H9 (cell line): Measurements from ENCODE around the gene IDNK. TPM values are rescaled to one million over a fixed set of nuclear protein-coding genes. Genes with fewer than 3 reads are reported as not detected.

ENCODE experiments used
- DNase-seq: peaks from one replicate; pipeline ENCODE4 v3.0.0-alpha.2; 2017
- H2AFZ ChIP-seq: one replicate; pipeline ENCODE4 v1.6.1; 2013; ENCODE audit warnings: mild to moderate bottlenecking, low read length, control low read depth, moderate library complexity
- H2AK5ac ChIP-seq: 2 replicates; pipeline ENCODE4 v1.6.1; 2013; ENCODE audit warnings: low read length, control low read depth, mixed read lengths; ENCODE audit not compliant: insufficient read length
- H2BK120ac ChIP-seq: one replicate; pipeline ENCODE4 v1.6.1; 2013; ENCODE audit warnings: low read depth, mild to moderate bottlenecking, low read length, control low read depth, inconsistent platforms; ENCODE audit not compliant: poor library complexity, severe bottlenecking
- H2BK12ac ChIP-seq: 2 replicates; pipeline ENCODE4 v1.6.1; 2013; ENCODE audit warnings: low read length, control low read depth, mixed read lengths, low read depth; ENCODE audit not compliant: insufficient read length
- H2BK15ac ChIP-seq: 2 replicates; pipeline ENCODE4 v1.6.1; 2013; ENCODE audit warnings: low read depth, low read length, control low read depth
- H2BK20ac ChIP-seq: one replicate; pipeline ENCODE4 v1.6.1; 2013; ENCODE audit warnings: low read depth, mild to moderate bottlenecking, low read length, control low read depth, inconsistent platforms; ENCODE audit not compliant: poor library complexity, severe bottlenecking
- H2BK5ac ChIP-seq: 2 replicates; pipeline ENCODE4 v1.6.1; 2013; ENCODE audit warnings: low read length, control low read depth, mixed read lengths; ENCODE audit not compliant: insufficient read length
- H3K14ac ChIP-seq: 2 replicates; pipeline ENCODE4 v1.6.1; 2013; ENCODE audit warnings: low read length, control low read depth; ENCODE audit not compliant: insufficient read depth
- H3K18ac ChIP-seq: 2 replicates; pipeline ENCODE4 v1.6.1; 2013; ENCODE audit warnings: low read depth, mild to moderate bottlenecking, mixed read lengths, low read length, control low read depth; ENCODE audit not compliant: insufficient read length
- H3K23ac ChIP-seq: 2 replicates; pipeline ENCODE4 v1.6.1; 2013; ENCODE audit warnings: low read length, control low read depth, mixed read lengths, low read depth; ENCODE audit not compliant: insufficient read length
- H3K23me2 ChIP-seq: 2 replicates; pipeline ENCODE4 v1.6.1; 2013; ENCODE audit warnings: low read depth, mild to moderate bottlenecking, mixed read lengths, low read length, control low read depth; ENCODE audit not compliant: insufficient read length, poor library complexity, severe bottlenecking
- H3K27ac ChIP-seq: 2 replicates; pipeline ENCODE4 v1.5.1; 2013; ENCODE audit warnings: low read length, control low read depth, mixed read lengths, low read depth; ENCODE audit not compliant: insufficient read length
- H3K27me3 ChIP-seq: 2 replicates; pipeline ENCODE4 v1.6.1; 2013; ENCODE audit warnings: low read length, control low read depth, inconsistent platforms; ENCODE audit not compliant: insufficient read depth
- H3K4ac ChIP-seq: 2 replicates; pipeline ENCODE4 v1.6.1; 2013; ENCODE audit warnings: low read depth, mild to moderate bottlenecking, control low read depth, inconsistent platforms, low read length, moderate library complexity
- H3K4me1 ChIP-seq: 2 replicates; pipeline ENCODE4 v1.6.1; 2013; ENCODE audit warnings: low read length, control low read depth, inconsistent platforms; ENCODE audit not compliant: insufficient read depth
- H3K4me2 ChIP-seq: 2 replicates; pipeline ENCODE4 v1.6.1; 2013; ENCODE audit warnings: low read length, control low read depth, mixed read lengths; ENCODE audit not compliant: insufficient read length, insufficient read depth
- H3K56ac ChIP-seq: 2 replicates; pipeline ENCODE4 v1.6.1; 2013; ENCODE audit warnings: low read depth, mild to moderate bottlenecking, mixed read lengths, low read length, control low read depth; ENCODE audit not compliant: insufficient read length
- H3K79me1 ChIP-seq: 2 replicates; pipeline ENCODE4 v1.6.1; 2013; ENCODE audit warnings: low read depth, mild to moderate bottlenecking, moderate library complexity, low read length, control low read depth, inconsistent platforms; ENCODE audit not compliant: insufficient read depth, poor library complexity, severe bottlenecking
- H3K79me2 ChIP-seq: 2 replicates; pipeline ENCODE4 v1.6.1; 2013; ENCODE audit warnings: low read length, control low read depth, inconsistent platforms; ENCODE audit not compliant: insufficient read depth
- H3K9ac ChIP-seq: 2 replicates; pipeline ENCODE4 v1.6.1; 2013; ENCODE audit warnings: low read length, control low read depth, mixed read lengths; ENCODE audit not compliant: insufficient read length; ENCODE audit errors: extremely low read depth
- H3K9me3 ChIP-seq: one replicate; pipeline ENCODE4 v1.6.1; 2013; ENCODE audit warnings: low read depth, low read length, inconsistent platforms; ENCODE audit not compliant: control insufficient read depth
- H3T11ph ChIP-seq: one replicate; pipeline ENCODE4 v1.6.1; 2013; ENCODE audit warnings: mild to moderate bottlenecking, low read length, control low read depth, inconsistent platforms
- H4K20me1 ChIP-seq: one replicate; pipeline ENCODE4 v1.6.1; 2013; ENCODE audit not compliant: control insufficient read depth, insufficient read length, insufficient read depth
- H4K5ac ChIP-seq: 2 replicates; pipeline ENCODE4 v1.6.1; 2013; ENCODE audit warnings: low read depth, mild to moderate bottlenecking, mixed read lengths, low read length, control low read depth; ENCODE audit not compliant: insufficient read length
- H4K8ac ChIP-seq: replicated peaks from 2 replicates; pipeline ENCODE4 v1.6.1; 2013; ENCODE audit warnings: low read length, control low read depth, mixed read lengths, low read depth; ENCODE audit not compliant: insufficient read length
- H4K91ac ChIP-seq: 2 replicates; pipeline ENCODE4 v1.6.1; 2013; ENCODE audit warnings: low read depth, mild to moderate bottlenecking, moderate library complexity, mixed read lengths, low read length, control low read depth; ENCODE audit not compliant: insufficient read length
- H3K27ac Mint-ChIP-seq, 3 experiments: 2 replicates in 2 of 3; 3 replicates in 1 of 3; pipeline ENCODE4 v1.8.0; 2020 to 2021; ENCODE audit warnings: mixed read lengths in 3 of 3, mild to moderate bottlenecking in 1 of 3, moderate library complexity in 1 of 3
- H3K27me3 Mint-ChIP-seq: 2 replicates; pipeline ENCODE4 v1.8.0; 2021; ENCODE audit warnings: low read depth, mild to moderate bottlenecking, moderate library complexity, mixed read lengths
- H3K36me3 Mint-ChIP-seq, 3 experiments: 2 replicates in 2 of 3; 3 replicates in 1 of 3; pipeline ENCODE4 v1.8.0; 2020 to 2021; ENCODE audit warnings: low read depth in 3 of 3, mixed read lengths in 3 of 3; ENCODE audit not compliant: insufficient read depth in 1 of 3
- H3K4me1 Mint-ChIP-seq, 2 experiments: 2 replicates each; pipeline ENCODE4 v1.8.0; 2020; ENCODE audit warnings: mixed read lengths in 2 of 2
- H3K4me3 Mint-ChIP-seq, 2 experiments: 2 replicates in 1 of 2; 3 replicates in 1 of 2; pipeline ENCODE4 v1.8.0; 2020 to 2021; ENCODE audit warnings: mild to moderate bottlenecking in 2 of 2, mixed read lengths in 2 of 2, moderate library complexity in 1 of 2
- H3K9me3 Mint-ChIP-seq, 2 experiments: 2 replicates in 1 of 2; 3 replicates in 1 of 2; pipeline ENCODE4 v1.8.0; 2020; ENCODE audit warnings: mild to moderate bottlenecking in 2 of 2, mixed read lengths in 2 of 2, moderate library complexity in 1 of 2
- CTCF ChIP-seq: fragments of 200-600 bp; sonication (generic); conservative IDR thresholded peaks from 3 replicates; pipeline ENCODE4 v1.8.0; 2021; ENCODE audit warnings: antibody characterized with exemption, mild to moderate bottlenecking
- WGBS: extraction: QIAGEN DNeasy Blood & Tissue Kit; methylation state at CpG from one replicate; pipeline ENCODE4 v1.1.7; 2013; ENCODE audit warnings: missing lambda C conversion rate, low lambda C conversion rate, mixed read lengths; ENCODE audit not compliant: insufficient read length; ENCODE audit errors: extremely low coverage; 5-methylcytosine and 5-hydroxymethylcytosine counted together
- total RNA-seq: library from RNA; stranded (reverse); gene quantifications from 2 replicates; pipeline ENCODE4 v1.2.1, GENCODE V29; 2021

Gene IDNK
- total RNA-seq, 1 experiment from 2014 or later = 1.4 TPM

GRCh38 chr9:83681490-83681889, 58.5 kb downstream of the IDNK start:
- no peaks in the 10 kb centered on the region for H3K9me3 Mint-ChIP-seq
- Histone ChIP-seq H2BK5ac (no peak overlapping the region), H2AFZ (no peak overlapping the region)

More at GRCh38 chr9:83681490-83681889, 58.5 kb downstream of the IDNK start:
- no peaks in the 10 kb centered on the region; the same call in 1 of the 2 replicates for H3K4me1 ChIP-seq
- H3K23ac ChIP-seq = no peak overlapping the region
- H3K4me1 Mint-ChIP-seq = peaks cover 13 to 14% of the 10 kb centered on the region in 2 experiments
- TF ChIP-seq CTCF = no peak
- no peaks in the 10 kb centered on the region for H3K27me3 Mint-ChIP-seq
- H3K9me3 ChIP-seq = no peaks in the 10 kb centered on the region
- no peak overlapping the region for H2BK20ac ChIP-seq
- H4K5ac ChIP-seq = no peak overlapping the region
- no CpG with 5 or more reads among the region's 2 CpGs for WGBS
- no peaks in the 10 kb centered on the region for H4K20me1 ChIP-seq
- no peak overlapping the region for H3K27ac Mint-ChIP-seq
- no peak overlapping the region for H3K56ac ChIP-seq
- H3K36me3 Mint-ChIP-seq = peaks cover 33 to 62% (median 56%) of the 10 kb centered on the region in 3 experiments
- H3T11ph ChIP-seq = no peak overlapping the region
- no peak overlapping the region for H2BK15ac ChIP-seq
- peaks cover 12% of the 10 kb centered on the region; the same call in 1 of the 2 replicates for H3K79me2 ChIP-seq
- H2AK5ac ChIP-seq = no peak overlapping the region
- H3K9ac ChIP-seq = no peak overlapping the region
- H4K8ac ChIP-seq = no peak overlapping the region
- H3K27ac ChIP-seq = no peak overlapping the region
- no peak overlapping the region for H2BK120ac ChIP-seq
- H3K79me1 ChIP-seq = peaks cover 8% of the 10 kb centered on the region
- H3K27me3 ChIP-seq = no peaks in the 10 kb centered on the region; the same call in 1 of the 2 replicates
- no peak overlapping the region for H3K18ac ChIP-seq
- H4K91ac ChIP-seq = no peak overlapping the region
- H3K4me3 Mint-ChIP-seq = no peak overlapping the region
- no peak overlapping the region for H3K14ac ChIP-seq
- no peaks in the 10 kb centered on the region for H3K23me2 ChIP-seq
- H3K4ac ChIP-seq = no peak overlapping the region
- H3K4me2 ChIP-seq = no peak overlapping the region
- no peak for DNase-seq
- H2BK12ac ChIP-seq = no peak overlapping the region
